ENCODE results near the gene MAP1B. TPM values are rescaled to one million over a fixed set of nuclear protein-coding genes. Genes with fewer than 3 reads are reported as not detected.

Gene MAP1B
- total and polyA plus RNA-seq, 9 of the 15 experiments (the other 6 are each of a cell fraction or from before 2014, with no cell fraction given): 5.2 to 66.1 (median 17.3) TPM

- intact Hi-C loops (cut with micrococcal nuclease) (no loop called here), in situ Hi-C loops (cut with MboI) (no loop called here)
- POLR2A ChIA-PET: interaction anchor here (0.6 to 1.5 kb wide), 2 partner anchors 34 to 378 kb away, joined by 3 to 4 read pairs; no protein-coding TSS in a partner anchor
- H4K20me1 ChIP-seq (replicated peaks; ENCODE audit: control insufficient read depth, insufficient read depth, low read length): no peaks in the 10 kb centered on the region
- H3K27me3 ChIP-seq (ENCODE audit: control insufficient read depth in 2 of 2, insufficient read depth in 2 of 2, low read length in 2 of 2): no peaks in the 10 kb centered on the region
- FAIRE-seq (no peak), ATAC-seq (no peak), DNase-seq (ENCODE audit: extremely low read depth in 1 of 4, low spot score in 3 of 4) (no peak)
- CTCF ChIA-PET (ENCODE audit: low intra/inter-chr PET ratio): no interaction called here
- no peak overlapping the region for H3K9ac ChIP-seq (ENCODE audit: insufficient read depth in 1 of 2, low read depth in 2 of 2, low read length in 2 of 2)
- H3K4me1 ChIP-seq (replicated peaks in 1 of 2; ENCODE audit: control insufficient read depth in 2 of 2, insufficient read depth in 2 of 2, low read length in 2 of 2): no peaks in the 10 kb centered on the region
- no peaks in the 10 kb centered on the region for H3K9me1 ChIP-seq (ENCODE audit: control insufficient read depth, insufficient read depth, low read length)
- H2AFZ ChIP-seq (ENCODE audit: low read depth, low read length): no peak overlapping the region
- TF ChIP-seq ZSCAN29 (IDR thresholded peaks at IDR 0.05): no peak
- TF ChIP-seq ZNF282 (CRISPR knock-in tag; IDR thresholded peaks at IDR 0.05): no peak
- no peak for TF ChIP-seq WHSC1 (IDR thresholded peaks at IDR 0.05; ENCODE audit: low read length)
- TF ChIP-seq NFIC (IDR thresholded peaks at IDR 0.05): no peak
- TF ChIP-seq MEF2D (tag; conservative IDR thresholded peaks at IDR 0.05; ENCODE audit: low read depth): no peak
- no peak for TF ChIP-seq E2F4 (CRISPR knock-in tag; IDR thresholded peaks at IDR 0.05; ENCODE audit: low read depth)
- TF ChIP-seq SMARCB1 (IDR thresholded peaks at IDR 0.05; ENCODE audit: insufficient read length, low read depth): no peak
- no peak for TF ChIP-seq ADNP (tag; IDR thresholded peaks at IDR 0.05)
- TF ChIP-seq JUN (IDR thresholded peaks at IDR 0.05; ENCODE audit: borderline replicate concordance, low read depth, low read length): no peak
- TF ChIP-seq JUN (CRISPR knock-in tag; IDR thresholded peaks at IDR 0.05; ENCODE audit: borderline replicate concordance): no peak
- H3K27ac ChIP-seq (ENCODE audit: extremely low read depth, low read depth, low read length): no peak overlapping the region
- no TSS peak for BruUV-seq (replicated peaks)
- no peaks in the 10 kb centered on the region for H3K9me3 ChIP-seq (replicated peaks; ENCODE audit: control insufficient read depth, insufficient read depth, low read depth, low read length)
- peaks cover 80% of the 10 kb centered on the region for H3K36me3 ChIP-seq (ENCODE audit: control insufficient read depth, insufficient read depth, low read length)
- H3K4me3 ChIP-seq: no peak overlapping the region
- H3K79me2 ChIP-seq (ENCODE audit: control insufficient read depth, insufficient read depth, low read length): no peaks in the 10 kb centered on the region
- no peak overlapping the region for H3K4me2 ChIP-seq (ENCODE audit: insufficient read depth, low read length)
- WGBS (ENCODE audit: insufficient coverage, low coverage, missing lambda C conversion rate): 86% methylated on average over 10 of the region's 10 CpGs
Measured at GRCh38 chr5:72195581-72195980, 88.3 kb downstream of the MAP1B start.

Measured in K562 (cell line).